GM12873 (cell line): ENCODE results near the gene INPP5F.

Experiments used
- CTCF ChIP-seq: IDR thresholded peaks from 2 replicates; pipeline ENCODE4 v1.5.1; 2012; ENCODE audit warnings: low read depth, mild to moderate bottlenecking, moderate library complexity, low read length, control low read depth; ENCODE audit not compliant: insufficient read depth; ENCODE audit errors: missing control alignments

INPP5F gene

GRCh38 chr10:119776536-119776935 lies 50.7 kb downstream of the INPP5F start:
- TF ChIP-seq CTCF = no peak

GRCh38 chr10:119777686-119778085 lies 51.8 kb downstream of the INPP5F start:
- TF ChIP-seq CTCF = no peak

- no peak for TF ChIP-seq CTCF
Measured at GRCh38 chr10:119778776-119779445, 53.1 kb downstream of the INPP5F start.

GRCh38 chr10:119780879-119781480 lies 55.1 kb downstream of the INPP5F start:
- no peak for TF ChIP-seq CTCF

- TF ChIP-seq CTCF = no peak
Measured at GRCh38 chr10:119781498-119781897, 55.6 kb downstream of the INPP5F start.

GRCh38 chr10:119782981-119783664 lies 57.3 kb downstream of the INPP5F start:
- no peak for TF ChIP-seq CTCF

- no peak for TF ChIP-seq CTCF
Measured at GRCh38 chr10:119783665-119784027, 57.8 kb downstream of the INPP5F start.
